HepG2 (cell line): ENCODE results near the gene ARHGAP19. TPM values are rescaled to one million over a fixed set of nuclear protein-coding genes. Genes with fewer than 3 reads are reported as not detected.
A peak's percentile ranks its signal among the peaks of the same experiment; 100 is the strongest.

Source experiments
- ADNP ChIP-seq: sonication (generic); formaldehyde crosslinking; IDR thresholded peaks from 2 replicates; pipeline ENCODE4 v1.4.0; 2020; ENCODE audit warnings: missing genetic modification reagents
- ATRX ChIP-seq: sonication (generic); formaldehyde crosslinking; IDR thresholded peaks from 2 replicates; pipeline ENCODE4 v1.4.0; 2020; ENCODE audit warnings: missing genetic modification reagents, borderline replicate concordance
- DR1 ChIP-seq: sonication (generic); formaldehyde crosslinking; IDR thresholded peaks from 2 replicates; pipeline ENCODE4 v1.8.0; 2021; ENCODE audit warnings: mild to moderate bottlenecking, missing genetic modification reagents, inconsistent platforms
- GABPA ChIP-seq, 2 experiments: IDR thresholded peaks; 2 replicates each; pipeline ENCODE4 v1.6.1; 2011 to 2016; ENCODE audit warnings: low read depth in 2 of 2, low read length in 1 of 2, missing biosample characterization in 1 of 2, missing genetic modification characterization in 1 of 2
- HBP1 ChIP-seq: IDR thresholded peaks from 2 replicates; pipeline ENCODE4 v1.6.1; 2016; ENCODE audit warnings: low read depth, control low read depth
- HNF1A ChIP-seq, 2 experiments: sonication (generic) in 1 of 2; formaldehyde crosslinking in 1 of 2; IDR thresholded peaks; 2 replicates each; pipeline versions ENCODE4 v1.4.0 to v1.6.1; 2016 to 2020; ENCODE audit warnings: borderline replicate concordance in 1 of 2, low read depth in 1 of 2, mild to moderate bottlenecking in 1 of 2, missing genetic modification reagents in 1 of 2
- IRF1 ChIP-seq: sonication (generic); formaldehyde crosslinking; IDR thresholded peaks from 2 replicates; pipeline ENCODE4 v1.4.0; 2020; ENCODE audit warnings: low read depth, mild to moderate bottlenecking, missing genetic modification reagents
- JARID2 ChIP-seq: sonication (generic); formaldehyde crosslinking; IDR thresholded peaks from 2 replicates; pipeline ENCODE4 v1.8.1; 2023; ENCODE audit warnings: missing genetic modification reagents, inconsistent platforms; ENCODE audit not compliant: insufficient replicate concordance
- MTA1 ChIP-seq: sonication (generic); formaldehyde crosslinking; IDR thresholded peaks from 2 replicates; pipeline ENCODE4 v1.4.0; 2020; ENCODE audit warnings: missing genetic modification reagents, mild to moderate bottlenecking, borderline replicate concordance
- MTA3 ChIP-seq: sonication (generic); formaldehyde crosslinking; IDR thresholded peaks from 2 replicates; pipeline ENCODE4 v1.4.0; 2020; ENCODE audit warnings: missing genetic modification reagents
- NAIF1 ChIP-seq: sonication (generic); formaldehyde crosslinking; IDR thresholded peaks from 2 replicates; pipeline ENCODE4 v1.5.0; 2020; ENCODE audit warnings: mild to moderate bottlenecking, missing genetic modification reagents, borderline replicate concordance
- NFYC ChIP-seq: IDR thresholded peaks from 2 replicates; pipeline ENCODE4 v1.6.1; 2016; ENCODE audit warnings: missing genetic modification reagents, missing compliant biosample characterization
- POLR2A ChIP-seq, 2 experiments: IDR thresholded peaks; 2 replicates each; pipeline ENCODE4 v1.6.1; 2011; ENCODE audit warnings: low read depth in 2 of 2, low read length in 2 of 2, mild to moderate bottlenecking in 1 of 2, moderate library complexity in 1 of 2; ENCODE audit not compliant: insufficient read depth in 1 of 2
- RARA ChIP-seq: IDR thresholded peaks from 2 replicates; pipeline ENCODE4 v1.6.1; 2016; ENCODE audit warnings: missing genetic modification reagents, missing compliant biosample characterization
- STAT5B ChIP-seq: sonication (generic); formaldehyde crosslinking; IDR thresholded peaks from 2 replicates; pipeline ENCODE4 v1.4.0; 2020; ENCODE audit warnings: missing genetic modification reagents
- SYNCRIP ChIP-seq: fragments of 200-400 bp; formaldehyde crosslinking; IDR thresholded peaks from 2 replicates; pipeline ENCODE4 v1.6.1; 2018; ENCODE audit warnings: mild to moderate bottlenecking, low read depth, low read length; ENCODE audit not compliant: insufficient read depth
- USF2 ChIP-seq, 2 experiments: sonication (generic) in 1 of 2; formaldehyde crosslinking in 1 of 2; IDR thresholded peaks; 2 replicates each; pipeline versions ENCODE4 v1.5.1 to v1.6.1; 2011 to 2020; ENCODE audit warnings: borderline replicate concordance in 1 of 2, low read depth in 1 of 2, low read length in 1 of 2, mild to moderate bottlenecking in 1 of 2, missing genetic modification reagents in 1 of 2, moderate library complexity in 1 of 2
- XBP1 ChIP-seq: sonication (generic); formaldehyde crosslinking; IDR thresholded peaks from 2 replicates; pipeline ENCODE4 v1.5.0; 2020; ENCODE audit warnings: missing genetic modification reagents
- ZBTB3 ChIP-seq: sonication (generic); formaldehyde crosslinking; IDR thresholded peaks from 2 replicates; pipeline ENCODE4 v1.4.0; 2020; ENCODE audit warnings: low read depth, mild to moderate bottlenecking, moderate library complexity, missing genetic modification reagents, borderline replicate concordance
- ZEB1 ChIP-seq: IDR thresholded peaks from 2 replicates; pipeline ENCODE4 v1.6.1; 2012; ENCODE audit warnings: mild to moderate bottlenecking, low read depth, inconsistent platforms; ENCODE audit not compliant: insufficient replicate concordance
- ZNF891 ChIP-seq: sonication (generic); formaldehyde crosslinking; IDR thresholded peaks from 2 replicates; pipeline ENCODE4 v1.5.0; 2020; ENCODE audit warnings: mild to moderate bottlenecking, missing genetic modification reagents
- polyA plus RNA-seq, 8 experiments: library from polyadenylated mRNA; depleted of rRNA in 3 of 8; stranded (reverse) in 7 of 8; unstranded in 1 of 8; fragments of >200 nt; fragmentation: Illumina TruSeq in 4 of 8; extraction: Trizol in 4 of 8; gene quantifications; 2 replicates each; pipeline versions ENCODE4 v1.2.1 to v1.2.3, GENCODE V29; 2011 to 2016; ENCODE audit warnings: low read depth in 4 of 8, missing spikeins in 1 of 8, mixed read lengths in 1 of 8; ENCODE audit not compliant: insufficient read depth in 1 of 8
- total RNA-seq, 5 experiments: library from RNA; depleted of rRNA; stranded (reverse); fragments of >200 nt; fragmentation: Illumina TruSeq; extraction: Trizol; gene quantifications; 2 replicates each; pipeline ENCODE4 v1.2.3, GENCODE V29; 2016; ENCODE audit warnings: low read depth in 1 of 5

The ARHGAP19 gene
- total and polyA plus RNA-seq, 2 of the 13 experiments (the other 11 are each of a cell fraction or from before 2014, with no cell fraction given): 7.6 to 10.0 TPM

GRCh38 chr10:97297556-97298222 lies 5.3 kb upstream of the ARHGAP19 start (continued):
- TF ChIP-seq HNF1A (IDR thresholded peaks at IDR 0.05; ENCODE audit: low read depth) (no peak), HNF1A (CRISPR knock-in tag; IDR thresholded peaks at IDR 0.05; ENCODE audit: borderline replicate concordance) (no peak), IRF1 (CRISPR knock-in tag) (no peak), XBP1 (CRISPR knock-in tag) (no peak), ZNF891 (no peak), POLR2A (IDR thresholded peaks at IDR 0.05; ENCODE audit: insufficient read depth in 1 of 2, low read depth in 2 of 2, low read length in 2 of 2) (no peak), ADNP (CRISPR knock-in tag) (peak; percentile 98), MTA1 (CRISPR knock-in tag) (no peak), GABPA (IDR thresholded peaks at IDR 0.05; ENCODE audit: low read depth, low read length) (no peak), GABPA (CRISPR knock-in tag; IDR thresholded peaks at IDR 0.05; ENCODE audit: low read depth) (no peak), NFYC (CRISPR knock-in tag) (no peak), MTA3 (no peak), DR1 (CRISPR knock-in tag) (no peak), ZBTB3 (peak; percentile 92; the same call in 1 of the 2 replicates), ATRX (CRISPR knock-in tag) (no peak), JARID2 (CRISPR knock-in tag) (no peak), ZEB1 (no peak), SYNCRIP (no peak), STAT5B (CRISPR knock-in tag) (no peak), NAIF1 (CRISPR knock-in tag) (peak; percentile 70; the same call in 1 of the 2 replicates), RARA (CRISPR knock-in tag) (peak; percentile 64), HBP1 (no peak), USF2 (IDR thresholded peaks at IDR 0.05; ENCODE audit: low read depth, low read length) (no peak), USF2 (CRISPR knock-in tag; IDR thresholded peaks at IDR 0.05; ENCODE audit: borderline replicate concordance) (no peak)
